A549 (cell line): ENCODE results near the gene SNCAIP. TPM values are rescaled to one million over a fixed set of nuclear protein-coding genes. Genes with fewer than 3 reads are reported as not detected.

Experiments
- ATAC-seq, 2 experiments: fragments of 200-7000 bp in 1 of 2; fragments of >200 bp in 1 of 2; cut with Nextera tagmentation in 1 of 2; cut with Tn5 transposase in 1 of 2; 3 replicates each; pipeline versions ENCODE4 v1.8.0 to v1.9.1; 2018 to 2020; ENCODE audit warnings: mild to moderate bottlenecking in 1 of 2, moderate library complexity in 1 of 2
- CTCF ChIA-PET: fragments of 300-600 bp; sonication (Branson Sonifier 250); formaldehyde crosslinking; extraction: SDS; loops from one replicate; lab custom pipeline; 2021; ENCODE audit warnings: antibody characterized with exemption, inconsistent platforms; lab: Yijun Ruan, JAX
- POLR2A ChIA-PET: fragments of 350-600 bp; formaldehyde crosslinking; extraction: SDS; loops from one replicate; lab custom pipeline; 2021; ENCODE audit warnings: antibody characterized with exemption, inconsistent platforms; lab: Yijun Ruan, JAX
- DNase-seq, 2 experiments: peaks; one replicate each; pipeline versions ENCODE4 v3.0.0 to v3.0.0-alpha.2; 2011 to 2016; ENCODE audit warnings: low read depth in 1 of 2, low spot score in 1 of 2
- FAIRE-seq: peaks from 2 replicates; lab custom pipeline; 2011; peaks lifted over from hg19 to GRCh38; lab: Jason Lieb, UNC
- H3K27ac ChIP-seq, 2 experiments: fragments of >200 bp; sonication (Bioruptor Twin); formaldehyde crosslinking; 3 replicates each; pipeline ENCODE4 v1.5.1; 2016 to 2017
- H3K4me1 ChIP-seq: fragments of >200 bp; sonication (Bioruptor Twin); formaldehyde crosslinking; 3 replicates; pipeline ENCODE4 v1.6.1; 2016
- H3K4me2 ChIP-seq: fragments of >200 bp; sonication (Bioruptor Twin); formaldehyde crosslinking; 3 replicates; pipeline ENCODE4 v1.6.1; 2016
- H3K4me3 ChIP-seq: fragments of >200 bp; sonication (Bioruptor Twin); formaldehyde crosslinking; 3 replicates; pipeline ENCODE4 v1.5.1; 2016
- H3K9me3 ChIP-seq: fragments of >200 bp; sonication (Bioruptor Twin); formaldehyde crosslinking; 3 replicates; pipeline ENCODE4 v1.6.1; 2016
- BHLHE40 ChIP-seq: IDR thresholded peaks from 2 replicates; pipeline ENCODE4 v1.6.1; 2012; ENCODE audit warnings: low read depth, low read length, inconsistent platforms
- CEBPB ChIP-seq, 2 experiments: fragments of >200 bp in 1 of 2; sonication (Bioruptor Twin) in 1 of 2; formaldehyde crosslinking in 1 of 2; IDR thresholded peaks; 2 replicates each; pipeline ENCODE4 v1.6.1; 2012 to 2016
- EP300 ChIP-seq, 2 experiments: fragments of >200 bp; sonication (Bioruptor Twin); formaldehyde crosslinking; IDR thresholded peaks; 2 replicates in 1 of 2; 3 replicates in 1 of 2; pipeline ENCODE4 v1.6.1; 2016 to 2017
- ESRRA ChIP-seq: fragments of 150-350 bp; IDR thresholded peaks from 2 replicates; pipeline ENCODE4 v1.6.1; 2014; ENCODE audit warnings: mild to moderate bottlenecking, low read length, borderline replicate concordance
- FOSL2 ChIP-seq, 2 experiments: fragments of 450-650 bp in 1 of 2; fragments of >200 bp in 1 of 2; sonication (Bioruptor Twin) in 1 of 2; formaldehyde crosslinking; IDR thresholded peaks; 2 replicates each; pipeline versions ENCODE4 v1.5.0 to v1.6.1; 2016 to 2020; ENCODE audit warnings: mild to moderate bottlenecking in 1 of 2, moderate library complexity in 1 of 2
- FOXS1 ChIP-seq: fragments of 250-450 bp; sonication (Bioruptor Pico); IDR thresholded peaks from 2 replicates; pipeline ENCODE4 v1.5.0; 2020; ENCODE audit warnings: mild to moderate bottlenecking, moderate library complexity
- GATA3 ChIP-seq: IDR thresholded peaks from 2 replicates; pipeline ENCODE4 v1.6.1; 2012; ENCODE audit warnings: borderline replicate concordance
- HDAC2 ChIP-seq: fragments of 200-600 bp; sonication (generic); IDR thresholded peaks from 2 replicates; pipeline ENCODE4 v1.6.1; 2016
- HOXB5 ChIP-seq: fragments of 250-450 bp; sonication (Bioruptor Pico); IDR thresholded peaks from 2 replicates; pipeline ENCODE4 v1.5.0; 2020; ENCODE audit warnings: mild to moderate bottlenecking, moderate library complexity
- JUN ChIP-seq, 2 experiments: fragments of >200 bp; sonication (Bioruptor Twin); formaldehyde crosslinking; IDR thresholded peaks; 2 replicates in 1 of 2; 3 replicates in 1 of 2; pipeline ENCODE4 v1.6.1; 2016 to 2017
- JUNB ChIP-seq: fragments of >200 bp; sonication (Bioruptor Twin); formaldehyde crosslinking; IDR thresholded peaks from 2 replicates; pipeline ENCODE4 v1.6.1; 2016
- NFE2L2 ChIP-seq: fragments of 150-350 bp; conservative IDR thresholded peaks from 2 replicates; pipeline ENCODE4 v1.6.1; 2014; ENCODE audit warnings: low read length
- NPAS2 ChIP-seq: fragments of 250-450 bp; sonication (Bioruptor Pico); IDR thresholded peaks from 2 replicates; pipeline ENCODE4 v1.8.0; 2022; ENCODE audit warnings: mild to moderate bottlenecking, moderate library complexity, borderline replicate concordance
- NR3C1 ChIP-seq: fragments of >200 bp; sonication (Bioruptor Twin); formaldehyde crosslinking; IDR thresholded peaks from 3 replicates; pipeline ENCODE4 v1.6.1; 2017
- RAD21 ChIP-seq, 2 experiments: fragments of >200 bp in 1 of 2; sonication (Bioruptor Twin) in 1 of 2; formaldehyde crosslinking in 1 of 2; IDR thresholded peaks in 1 of 2; conservative IDR thresholded peaks in 1 of 2; 2 replicates in 1 of 2; 3 replicates in 1 of 2; pipeline ENCODE4 v1.6.1; 2012 to 2018; ENCODE audit warnings: inconsistent platforms in 1 of 2
- RCOR1 ChIP-seq: fragments of 150-350 bp; IDR thresholded peaks from 2 replicates; pipeline ENCODE4 v1.6.1; 2014; ENCODE audit warnings: antibody characterized with exemption, low read length, low read depth
- TFCP2L1 ChIP-seq: fragments of 250-450 bp; sonication (Bioruptor Pico); IDR thresholded peaks from 2 replicates; pipeline ENCODE4 v1.5.0; 2021; ENCODE audit warnings: mild to moderate bottlenecking
- TP53 ChIP-seq: fragments of 250-450 bp; sonication (Bioruptor Pico); IDR thresholded peaks from 2 replicates; pipeline ENCODE4 v1.5.0; 2021; ENCODE audit warnings: mild to moderate bottlenecking, moderate library complexity
- ZFP36 ChIP-seq: fragments of 450-650 bp; IDR thresholded peaks from 2 replicates; pipeline ENCODE4 v1.6.1; 2014; ENCODE audit warnings: borderline replicate concordance; ENCODE audit not compliant: partially characterized antibody
- WGBS: methylation state at CpG from one replicate; pipeline ENCODE4 v1.1.6; 2017; ENCODE audit errors: missing lambda C conversion rate; 5-methylcytosine and 5-hydroxymethylcytosine counted together
- polyA plus RNA-seq, 4 experiments: library from polyadenylated mRNA; depleted of rRNA in 3 of 4; stranded (reverse); fragments of >200 nt; fragmentation: RNase III in 1 of 4; extraction: RNeasy Plus Mini Kit Qiagen cat#74134 plus additional on column Dnase treatment in 1 of 4; gene quantifications; 2 replicates in 3 of 4; 3 replicates in 1 of 4; pipeline ENCODE4 v1.2.3, GENCODE V29; 2011 to 2017
- TF ChIP-seq, protein P1 (sequence below): fragments of >200 bp; sonication (Bioruptor Twin); formaldehyde crosslinking; IDR thresholded peaks from 3 replicates; pipeline ENCODE4 v1.6.1; 2016
- TF ChIP-seq, protein P2 (sequence below): fragments of >200 bp; sonication (Bioruptor Twin); formaldehyde crosslinking; IDR thresholded peaks from 2 replicates; pipeline ENCODE4 v1.6.1; 2016
- TF ChIP-seq, protein P3 (sequence below): fragments of 150-350 bp; IDR thresholded peaks from 2 replicates; pipeline ENCODE4 v1.6.1; 2014; ENCODE audit warnings: low read depth, mild to moderate bottlenecking, low read length

The SNCAIP gene
- polyA plus RNA-seq, 2 of the 4 experiments (the other 2 are of a cell fraction) = 0.03 to 0.04 TPM

DNA sequence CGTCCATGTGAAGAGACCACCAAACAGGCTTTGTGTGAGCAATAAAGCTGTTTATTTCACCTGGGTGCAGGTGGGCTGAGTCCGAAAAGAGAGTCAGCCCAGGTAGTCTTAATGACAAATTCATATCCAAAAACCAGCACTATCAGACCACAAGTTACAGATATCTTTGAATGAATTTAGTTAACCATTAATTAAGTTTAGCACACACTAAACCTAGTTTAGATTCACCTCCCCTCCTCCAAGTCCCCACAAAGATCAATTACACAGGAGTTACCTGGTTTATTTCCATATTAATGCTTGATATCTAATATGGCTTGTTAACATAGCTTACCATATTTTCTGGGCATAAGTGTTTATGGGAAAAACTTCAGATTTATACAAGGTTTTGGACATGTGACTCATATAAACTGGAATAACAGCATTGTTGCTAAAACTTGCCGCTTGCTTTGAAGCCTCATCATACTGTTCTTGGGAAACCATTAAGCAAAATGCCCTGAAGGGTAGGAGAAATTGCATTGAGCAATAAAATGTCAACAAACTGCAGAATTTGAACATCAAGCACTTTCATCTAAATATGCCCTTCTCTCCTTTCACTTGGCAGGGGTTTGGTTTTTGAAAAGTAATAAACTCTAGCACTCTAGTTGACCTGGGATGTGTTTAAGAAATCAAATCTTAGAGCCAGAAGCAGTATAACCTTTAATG lies 166.9 kb downstream of the SNCAIP start:
- H3K27ac ChIP-seq = peak overlapping the region; percentile 67 to 79
- DNase-seq = peak; percentile 27 to 71
- peak; percentile 73 to 88; a peak in 3 of 5 replicates for TF ChIP-seq EP300 (IDR thresholded peaks at IDR 0.05)
- no peak for TF ChIP-seq TFCP2L1 (CRISPR knock-in tag)
- 0 out of 2 replicates have a peak, but pooled peaks have one; percentile 38 for TF ChIP-seq FOSL2 (IDR thresholded peaks at IDR 0.05)
- peak; percentile 39; the same call in 1 of the 2 replicates for TF ChIP-seq FOSL2 (CRISPR knock-in tag; IDR thresholded peaks at IDR 0.05)
- peak; percentile 86 for TF ChIP-seq JUNB
- no peak for TF ChIP-seq NR3C1
- peak; percentile 83 to 98 for TF ChIP-seq CEBPB (IDR thresholded peaks at IDR 0.05)
- peak; percentile 66 for TF ChIP-seq GATA3
- TF ChIP-seq JUN (IDR thresholded peaks at IDR 0.05) = peak; percentile 84 to 87
- TF ChIP-seq, protein P1, sequence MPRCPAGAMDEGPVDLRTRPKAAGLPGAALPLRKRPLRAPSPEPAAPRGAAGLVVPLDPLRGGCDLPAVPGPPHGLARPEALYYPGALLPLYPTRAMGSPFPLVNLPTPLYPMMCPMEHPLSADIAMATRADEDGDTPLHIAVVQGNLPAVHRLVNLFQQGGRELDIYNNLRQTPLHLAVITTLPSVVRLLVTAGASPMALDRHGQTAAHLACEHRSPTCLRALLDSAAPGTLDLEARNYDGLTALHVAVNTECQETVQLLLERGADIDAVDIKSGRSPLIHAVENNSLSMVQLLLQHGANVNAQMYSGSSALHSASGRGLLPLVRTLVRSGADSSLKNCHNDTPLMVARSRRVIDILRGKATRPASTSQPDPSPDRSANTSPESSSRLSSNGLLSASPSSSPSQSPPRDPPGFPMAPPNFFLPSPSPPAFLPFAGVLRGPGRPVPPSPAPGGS = peak; percentile 87; the same call in 2 of the 3 replicates
- TF ChIP-seq, protein P2, sequence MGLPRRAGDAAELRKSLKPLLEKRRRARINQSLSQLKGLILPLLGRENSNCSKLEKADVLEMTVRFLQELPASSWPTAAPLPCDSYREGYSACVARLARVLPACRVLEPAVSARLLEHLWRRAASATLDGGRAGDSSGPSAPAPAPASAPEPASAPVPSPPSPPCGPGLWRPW = peak; percentile 91
- TF ChIP-seq ZFP36 = no peak
- TF ChIP-seq, all 56 proteins: peak for 8
- 51% methylated on average over 3 of the region's 3 CpGs for WGBS
- FAIRE-seq = peak; percentile 56
- CTCF ChIA-PET = no interaction called here
- Histone ChIP-seq H3K4me3 (no peak overlapping the region), H3K9me3 (no peaks in the 10 kb centered on the region), H3K4me1 (peaks cover 24% of the 10 kb centered on the region), H3K4me2 (peak overlapping the region; percentile 62)
- POLR2A ChIA-PET = no interaction called here
- peak; percentile 57 to 76; a peak in 5 of 6 replicates for ATAC-seq

DNA sequence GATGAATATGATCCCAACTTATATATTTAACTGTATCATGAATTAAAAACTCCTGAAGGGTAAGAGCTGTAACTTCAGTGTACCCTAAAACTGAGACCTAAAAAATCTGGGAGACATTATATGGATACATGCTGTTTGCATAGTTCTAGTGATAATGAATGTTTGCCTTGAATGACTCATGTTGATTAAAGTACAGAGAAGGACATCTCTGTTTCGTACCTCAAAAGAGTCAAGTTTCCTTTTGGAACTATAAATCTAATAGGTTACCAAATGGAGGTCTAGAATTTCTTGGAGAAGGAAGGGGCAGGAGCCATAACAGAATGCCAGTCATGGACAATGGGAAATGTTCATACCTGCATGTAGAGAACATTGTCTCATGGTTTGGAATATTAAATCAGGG lies 168.1 kb downstream of the SNCAIP start:
- DNase-seq (no peak), FAIRE-seq (no peak), ATAC-seq (no peak; a peak in 1 of 6 replicates)
- POLR2A ChIA-PET = no interaction called here
- TF ChIP-seq, protein P2 = no peak
- TF ChIP-seq BHLHE40 (no peak), NFE2L2 (no peak), RAD21 (conservative IDR thresholded peaks at IDR 0.05 in 1 of 2, IDR thresholded peaks at IDR 0.05 in 1 of 2) (no peak), RCOR1 (no peak), NPAS2 (CRISPR knock-in tag) (no peak), HDAC2 (no peak), ESRRA (no peak), JUNB (no peak), GATA3 (no peak)
- TF ChIP-seq, protein P3, sequence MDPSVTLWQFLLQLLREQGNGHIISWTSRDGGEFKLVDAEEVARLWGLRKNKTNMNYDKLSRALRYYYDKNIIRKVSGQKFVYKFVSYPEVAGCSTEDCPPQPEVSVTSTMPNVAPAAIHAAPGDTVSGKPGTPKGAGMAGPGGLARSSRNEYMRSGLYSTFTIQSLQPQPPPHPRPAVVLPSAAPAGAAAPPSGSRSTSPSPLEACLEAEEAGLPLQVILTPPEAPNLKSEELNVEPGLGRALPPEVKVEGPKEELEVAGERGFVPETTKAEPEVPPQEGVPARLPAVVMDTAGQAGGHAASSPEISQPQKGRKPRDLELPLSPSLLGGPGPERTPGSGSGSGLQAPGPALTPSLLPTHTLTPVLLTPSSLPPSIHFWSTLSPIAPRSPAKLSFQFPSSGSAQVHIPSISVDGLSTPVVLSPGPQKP = no peak
- H3K4me3 ChIP-seq = no peak overlapping the region
- H3K4me2 ChIP-seq = peak overlapping the region; percentile 62
- 0% methylated on average over 1 of the region's 1 CpG for WGBS
- peak overlapping the region; percentile 67 to 71; a peak in 4 of 6 replicates for H3K27ac ChIP-seq
- H3K9me3 ChIP-seq = no peaks in the 10 kb centered on the region
- CTCF ChIA-PET = no interaction called here
- H3K4me1 ChIP-seq = peaks cover 24% of the 10 kb centered on the region

DNA sequence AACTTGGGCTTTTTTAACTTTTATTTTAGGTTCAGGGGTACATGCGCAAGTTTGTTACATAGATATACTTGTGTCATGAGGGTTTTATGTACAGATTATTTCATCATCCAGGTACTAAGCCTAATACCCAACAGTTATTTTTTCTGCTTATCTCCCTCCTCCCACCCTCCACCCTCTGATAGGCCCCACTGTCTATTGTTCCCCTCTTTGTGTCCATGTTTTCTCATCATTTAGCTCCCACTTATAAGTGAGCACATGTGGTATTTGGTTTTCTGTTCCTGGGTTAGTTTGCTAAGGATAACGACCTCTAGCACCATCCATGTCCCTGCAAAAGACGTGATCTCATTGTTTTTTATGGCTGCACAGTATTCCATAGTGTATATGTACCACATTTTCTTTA lies 172.1 kb downstream of the SNCAIP start:
- ChIA-PET POLR2A (no interaction called here), CTCF (no interaction called here)
- no peak overlapping the region for H3K4me2 ChIP-seq
- TF ChIP-seq NR3C1 (no peak), TP53 (CRISPR knock-in tag) (no peak), ZFP36 (no peak), FOXS1 (CRISPR knock-in tag) (no peak), HOXB5 (CRISPR knock-in tag) (no peak), BHLHE40 (no peak)
- 50% methylated on average over 3 of the region's 3 CpGs for WGBS
- H3K4me3 ChIP-seq = no peak overlapping the region
- DNase-seq (no peak), ATAC-seq (no peak), FAIRE-seq (no peak)
- H3K27ac ChIP-seq = no peak overlapping the region
- no peaks in the 10 kb centered on the region for H3K9me3 ChIP-seq
- H3K4me1 ChIP-seq = peaks cover 18% of the 10 kb centered on the region
